ENCODE data around the gene CANX.

The CANX gene

GRCh38 chr5:179749857-179750508 is 51.2 kb downstream of the CANX start:
- H3K4me3 ChIP-seq (ENCODE audit: low read depth, low read length): no peak overlapping the region
- DNase-seq (ENCODE audit: low read depth): no peak
- TF ChIP-seq, protein P1, sequence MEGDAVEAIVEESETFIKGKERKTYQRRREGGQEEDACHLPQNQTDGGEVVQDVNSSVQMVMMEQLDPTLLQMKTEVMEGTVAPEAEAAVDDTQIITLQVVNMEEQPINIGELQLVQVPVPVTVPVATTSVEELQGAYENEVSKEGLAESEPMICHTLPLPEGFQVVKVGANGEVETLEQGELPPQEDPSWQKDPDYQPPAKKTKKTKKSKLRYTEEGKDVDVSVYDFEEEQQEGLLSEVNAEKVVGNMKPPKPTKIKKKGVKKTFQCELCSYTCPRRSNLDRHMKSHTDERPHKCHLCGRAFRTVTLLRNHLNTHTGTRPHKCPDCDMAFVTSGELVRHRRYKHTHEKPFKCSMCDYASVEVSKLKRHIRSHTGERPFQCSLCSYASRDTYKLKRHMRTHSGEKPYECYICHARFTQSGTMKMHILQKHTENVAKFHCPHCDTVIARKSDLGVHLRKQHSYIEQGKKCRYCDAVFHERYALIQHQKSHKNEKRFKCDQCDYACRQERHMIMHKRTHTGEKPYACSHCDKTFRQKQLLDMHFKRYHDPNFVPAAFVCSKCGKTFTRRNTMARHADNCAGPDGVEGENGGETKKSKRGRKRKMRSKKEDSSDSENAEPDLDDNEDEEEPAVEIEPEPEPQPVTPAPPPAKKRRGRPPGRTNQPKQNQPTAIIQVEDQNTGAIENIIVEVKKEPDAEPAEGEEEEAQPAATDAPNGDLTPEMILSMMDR (IDR thresholded peaks at IDR 0.05; ENCODE audit: low read depth, low read length, missing control alignments): no peak

DNA sequence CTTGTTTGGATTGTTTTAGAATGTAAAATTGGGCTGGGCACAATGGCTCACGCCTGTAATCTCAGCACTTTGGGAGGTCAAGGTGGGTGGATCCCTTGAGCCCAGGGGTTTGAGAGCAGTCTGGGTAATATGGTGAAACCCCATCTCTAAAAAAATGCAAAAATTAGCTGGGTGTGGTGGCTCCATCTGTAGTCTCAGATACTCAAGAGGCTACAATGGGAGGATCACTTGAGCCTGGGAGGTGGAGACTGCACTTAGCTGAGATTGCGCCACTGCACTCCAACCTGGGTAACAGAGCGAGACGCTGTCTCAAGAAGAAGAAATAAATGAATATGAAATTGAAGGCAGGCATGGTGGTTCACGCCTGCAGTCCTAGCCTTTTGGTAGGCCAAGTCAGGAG is 55.2 kb downstream of the CANX start:
- no peak overlapping the region for H3K4me3 ChIP-seq (ENCODE audit: low read depth, low read length)
- TF ChIP-seq, protein P1 (IDR thresholded peaks at IDR 0.05; ENCODE audit: low read depth, low read length, missing control alignments): no peak
- no peak for DNase-seq (ENCODE audit: low read depth)

- DNase-seq (ENCODE audit: low read depth): no peak
- TF ChIP-seq, protein P1 (IDR thresholded peaks at IDR 0.05; ENCODE audit: low read depth, low read length, missing control alignments): no peak
- no peak overlapping the region for H3K4me3 ChIP-seq (ENCODE audit: low read depth, low read length)
These were observed 56.3 kb downstream of the CANX start for GRCh38 chr5:179755022-179755421.

DNA sequence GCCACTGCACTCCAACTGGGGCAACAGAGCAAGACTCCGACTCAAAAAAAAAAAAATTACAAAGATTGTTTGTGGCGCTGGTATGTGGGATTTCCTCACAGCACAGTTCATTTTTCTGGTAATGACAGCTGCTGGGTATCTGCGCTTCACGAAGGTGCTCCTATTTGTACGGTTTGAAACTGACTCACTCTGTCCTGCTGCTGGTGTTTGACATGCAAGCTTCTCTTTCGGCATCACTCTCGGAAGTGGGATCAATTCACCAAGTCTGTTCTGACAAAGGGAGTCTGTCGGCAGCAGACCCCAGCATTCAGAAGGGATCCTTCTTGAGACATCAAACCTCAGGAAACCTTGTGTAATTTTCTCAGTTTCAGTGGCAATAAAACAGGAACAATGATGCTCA is 60.2 kb downstream of the CANX start:
- TF ChIP-seq, protein P1 (IDR thresholded peaks at IDR 0.05; ENCODE audit: low read depth, low read length, missing control alignments): no peak
- H3K4me3 ChIP-seq (ENCODE audit: low read depth, low read length): no peak overlapping the region
- DNase-seq (ENCODE audit: low read depth): no peak

GRCh38 chr5:179759581-179760551 is 61.1 kb downstream of the CANX start:
- H3K4me3 ChIP-seq (ENCODE audit: low read depth, low read length): no peak overlapping the region
- TF ChIP-seq, protein P1 (IDR thresholded peaks at IDR 0.05; ENCODE audit: low read depth, low read length, missing control alignments): no peak
- no peak for DNase-seq (ENCODE audit: low read depth)

DNA sequence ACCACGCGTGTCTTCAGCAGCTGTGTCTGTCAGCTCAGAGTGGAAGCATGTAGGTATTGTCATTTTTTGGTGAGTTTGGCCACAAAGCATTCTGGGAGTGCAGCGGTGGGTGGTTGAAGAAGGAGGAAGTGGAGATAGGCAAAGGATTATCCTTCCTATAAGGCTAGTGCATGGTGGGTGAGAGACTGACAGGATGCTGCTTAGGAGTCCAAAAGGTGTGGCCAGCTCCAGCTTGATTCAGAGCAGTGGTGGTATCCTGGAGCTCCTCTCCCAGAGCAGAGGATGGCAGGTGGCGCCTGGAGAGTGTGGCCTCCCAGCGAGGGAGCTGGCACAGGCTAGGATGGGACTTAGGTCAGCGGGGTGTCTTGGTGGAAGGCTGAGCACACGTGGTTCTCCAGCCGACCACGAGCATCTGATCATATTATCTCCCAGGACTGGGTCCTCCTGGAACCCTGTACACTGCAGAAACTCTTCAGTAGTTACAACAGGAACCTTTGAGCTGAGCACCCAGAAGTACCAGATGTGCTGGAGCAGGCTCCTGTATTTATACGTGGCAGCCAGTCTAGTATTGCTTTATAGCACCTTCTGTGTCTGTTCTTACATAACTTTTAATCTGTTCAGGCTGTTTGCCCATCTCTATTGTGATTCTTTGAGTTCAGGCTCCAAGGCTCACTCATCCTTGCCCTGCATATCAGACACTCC is 63.5 kb downstream of the CANX start:
- TF ChIP-seq, protein P1 (IDR thresholded peaks at IDR 0.05; ENCODE audit: low read depth, low read length, missing control alignments): no peak
- no peak for DNase-seq (ENCODE audit: low read depth)
- H3K4me3 ChIP-seq (ENCODE audit: low read depth, low read length): no peak overlapping the region
